Measurements from ENCODE around the gene FRMPD4. TPM values are rescaled to one million over a fixed set of nuclear protein-coding genes. Genes with fewer than 3 reads are reported as not detected.

The FRMPD4 gene
- total and polyA plus RNA-seq, 2 of the 13 experiments (the other 11 are each of a cell fraction or from before 2014, with no cell fraction given): not detected

- TF ChIP-seq, protein P1, sequence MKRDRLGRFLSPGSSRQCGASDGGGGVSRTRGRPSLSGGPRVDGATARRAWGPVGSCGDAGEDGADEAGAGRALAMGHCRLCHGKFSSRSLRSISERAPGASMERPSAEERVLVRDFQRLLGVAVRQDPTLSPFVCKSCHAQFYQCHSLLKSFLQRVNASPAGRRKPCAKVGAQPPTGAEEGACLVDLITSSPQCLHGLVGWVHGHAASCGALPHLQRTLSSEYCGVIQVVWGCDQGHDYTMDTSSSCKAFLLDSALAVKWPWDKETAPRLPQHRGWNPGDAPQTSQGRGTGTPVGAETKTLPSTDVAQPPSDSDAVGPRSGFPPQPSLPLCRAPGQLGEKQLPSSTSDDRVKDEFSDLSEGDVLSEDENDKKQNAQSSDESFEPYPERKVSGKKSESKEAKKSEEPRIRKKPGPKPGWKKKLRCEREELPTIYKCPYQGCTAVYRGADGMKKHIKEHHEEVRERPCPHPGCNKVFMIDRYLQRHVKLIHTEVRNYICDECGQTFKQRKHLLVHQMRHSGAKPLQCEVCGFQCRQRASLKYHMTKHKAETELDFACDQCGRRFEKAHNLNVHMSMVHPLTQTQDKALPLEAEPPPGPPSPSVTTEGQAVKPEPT (CRISPR knock-in tag; IDR thresholded peaks at IDR 0.05; ENCODE audit: low read depth): no peak
- TF ChIP-seq BCL3 (CRISPR knock-in tag; IDR thresholded peaks at IDR 0.05): no peak
Observed at GRCh38 chrX:12236156-12236555, 97.9 kb downstream of the FRMPD4 start (continued).

GRCh38 chrX:12237131-12237530, 98.9 kb downstream of the FRMPD4 start:
- Histone ChIP-seq H3K4me3 (replicated peaks in 1 of 3; ENCODE audit: insufficient read depth in 1 of 3, low read depth in 2 of 3, low read length in 3 of 3) (no peak overlapping the region), H2AFZ (ENCODE audit: low read length) (no peak overlapping the region), H3K9ac (ENCODE audit: insufficient read depth, low read depth, low read length) (no peak overlapping the region), H3K4me2 (ENCODE audit: low read depth, low read length) (no peak overlapping the region), H3K4me1 (ENCODE audit: insufficient read depth, low read length) (no peaks in the 10 kb centered on the region), H3K27ac (ENCODE audit: extremely low read length, insufficient read depth, low read length) (no peak overlapping the region), H3K9me3 (ENCODE audit: low read length) (no peaks in the 10 kb centered on the region), H4K20me1 (ENCODE audit: insufficient read depth, low read length) (no peaks in the 10 kb centered on the region), H3K79me2 (ENCODE audit: insufficient read depth, low read length) (no peaks in the 10 kb centered on the region), H3K27me3 (ENCODE audit: control insufficient read depth in 1 of 2, insufficient read depth in 2 of 2, low read length in 2 of 2) (no peaks in the 10 kb centered on the region), H3K36me3 (replicated peaks in 1 of 2; ENCODE audit: control insufficient read depth in 1 of 2, insufficient read depth in 2 of 2, low read length in 2 of 2) (no peaks in the 10 kb centered on the region)
- intact Hi-C loops (cut with micrococcal nuclease; ENCODE audit: unreplicated experiment) (no loop called here), in situ Hi-C loops (cut with HindIII; ENCODE audit: extremely low pct_ligation_motif_present, low pct_unique_long_range_greater_than_20kb) (no loop called here)
- POLR2A ChIA-PET: no interaction called here
- ATAC-seq: no peak
- CTCF ChIA-PET (ENCODE audit: low intra/inter-chr PET ratio, low total read pairs): no interaction called here
- no TSS peak for BruUV-seq (replicated peaks)
- no peak for FAIRE-seq
- DNase-seq (ENCODE audit: low spot score): no peak
- TF ChIP-seq ZNF260 (CRISPR knock-in tag; IDR thresholded peaks at IDR 0.05; ENCODE audit: borderline replicate concordance, low read depth) (no peak), ZNF256 (CRISPR knock-in tag; conservative IDR thresholded peaks at IDR 0.05) (no peak), LBX2 (CRISPR knock-in tag; IDR thresholded peaks at IDR 0.05; ENCODE audit: borderline replicate concordance) (no peak), TOE1 (CRISPR knock-in tag; IDR thresholded peaks at IDR 0.05) (no peak), ZNF382 (CRISPR knock-in tag; IDR thresholded peaks at IDR 0.05; ENCODE audit: borderline replicate concordance) (no peak), RORA (CRISPR knock-in tag; IDR thresholded peaks at IDR 0.05) (no peak), TBP (CRISPR knock-in tag; IDR thresholded peaks at IDR 0.05) (no peak), MAFG (CRISPR knock-in tag; IDR thresholded peaks at IDR 0.05) (no peak), ZBTB7A (CRISPR knock-in tag; IDR thresholded peaks at IDR 0.05) (no peak), ZNF225 (CRISPR knock-in tag; IDR thresholded peaks at IDR 0.05) (no peak), ZNF563 (CRISPR knock-in tag; IDR thresholded peaks at IDR 0.05) (no peak), KMT2A (CRISPR knock-in tag; IDR thresholded peaks at IDR 0.05) (no peak), SCMH1 (CRISPR knock-in tag; IDR thresholded peaks at IDR 0.05; ENCODE audit: borderline replicate concordance) (no peak), ZNF354B (CRISPR knock-in tag; IDR thresholded peaks at IDR 0.05) (no peak)
- TF ChIP-seq, protein P2, sequence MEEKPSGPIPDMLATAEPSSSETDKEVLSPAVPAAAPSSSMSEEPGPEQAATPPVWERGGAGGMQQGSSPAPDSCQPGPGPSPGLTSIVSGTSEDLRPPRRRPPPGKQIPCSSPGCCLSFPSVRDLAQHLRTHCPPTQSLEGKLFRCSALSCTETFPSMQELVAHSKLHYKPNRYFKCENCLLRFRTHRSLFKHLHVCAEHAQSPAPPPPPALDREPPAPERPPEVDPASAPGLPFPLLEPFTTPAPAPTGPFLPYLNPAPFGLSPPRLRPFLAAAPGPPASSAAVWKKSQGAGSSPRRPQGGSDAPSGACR (CRISPR knock-in tag; IDR thresholded peaks at IDR 0.05): no peak
- TF ChIP-seq, protein P3, sequence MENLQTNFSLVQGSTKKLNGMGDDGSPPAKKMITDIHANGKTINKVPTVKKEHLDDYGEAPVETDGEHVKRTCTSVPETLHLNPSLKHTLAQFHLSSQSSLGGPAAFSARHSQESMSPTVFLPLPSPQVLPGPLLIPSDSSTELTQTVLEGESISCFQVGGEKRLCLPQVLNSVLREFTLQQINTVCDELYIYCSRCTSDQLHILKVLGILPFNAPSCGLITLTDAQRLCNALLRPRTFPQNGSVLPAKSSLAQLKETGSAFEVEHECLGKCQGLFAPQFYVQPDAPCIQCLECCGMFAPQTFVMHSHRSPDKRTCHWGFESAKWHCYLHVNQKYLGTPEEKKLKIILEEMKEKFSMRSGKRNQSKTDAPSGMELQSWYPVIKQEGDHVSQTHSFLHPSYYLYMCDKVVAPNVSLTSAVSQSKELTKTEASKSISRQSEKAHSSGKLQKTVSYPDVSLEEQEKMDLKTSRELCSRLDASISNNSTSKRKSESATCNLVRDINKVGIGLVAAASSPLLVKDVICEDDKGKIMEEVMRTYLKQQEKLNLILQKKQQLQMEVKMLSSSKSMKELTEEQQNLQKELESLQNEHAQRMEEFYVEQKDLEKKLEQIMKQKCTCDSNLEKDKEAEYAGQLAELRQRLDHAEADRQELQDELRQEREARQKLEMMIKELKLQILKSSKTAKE (CRISPR knock-in tag; IDR thresholded peaks at IDR 0.05; ENCODE audit: borderline replicate concordance): no peak

Measured in HepG2 (cell line).